Uterine smooth muscle cell (primary cell): ENCODE data around the gene CDX4. TPM values are rescaled to one million over a fixed set of nuclear protein-coding genes. Genes with fewer than 3 reads are reported as not detected.

ENCODE experiments used
- total RNA-seq: library from RNA; depleted of rRNA; stranded (reverse); fragments of >200 nt; gene quantifications from 2 replicates; pipeline ENCODE4 v1.2.3, GENCODE V29; 2014

The CDX4 gene, protein sequence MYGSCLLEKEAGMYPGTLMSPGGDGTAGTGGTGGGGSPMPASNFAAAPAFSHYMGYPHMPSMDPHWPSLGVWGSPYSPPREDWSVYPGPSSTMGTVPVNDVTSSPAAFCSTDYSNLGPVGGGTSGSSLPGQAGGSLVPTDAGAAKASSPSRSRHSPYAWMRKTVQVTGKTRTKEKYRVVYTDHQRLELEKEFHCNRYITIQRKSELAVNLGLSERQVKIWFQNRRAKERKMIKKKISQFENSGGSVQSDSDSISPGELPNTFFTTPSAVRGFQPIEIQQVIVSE
- not detected in 2 replicates for total RNA-seq

DNA sequence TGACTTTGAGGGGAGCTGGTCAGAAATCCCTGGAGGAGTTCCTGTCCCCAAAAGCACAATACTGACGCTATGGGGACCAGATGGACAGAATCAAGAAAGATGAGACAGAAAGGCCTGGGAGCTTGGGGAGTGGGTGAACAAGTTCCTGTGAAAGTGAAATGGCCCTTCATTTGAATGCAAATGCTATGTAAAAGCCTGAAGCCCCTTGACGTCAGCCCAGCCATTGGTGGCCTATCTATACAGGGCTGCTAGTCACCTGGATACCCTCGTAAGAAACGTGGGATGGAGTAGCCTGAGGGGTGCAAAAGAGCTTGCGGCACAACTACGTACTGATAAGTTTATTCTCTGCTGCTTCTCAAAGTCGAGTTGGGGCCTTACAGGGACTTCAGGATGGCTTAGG is at the start of gene CDX4:
TSS of gene CDX4 (plus strand) at position 223 of the 400 bp plus-strand sequence. CDS start 201 bp downstream, outside the sequence.

Other genes with a start within 250 kb of the CDX4 start
- gene NAP1L2, start 232.2 kb upstream of the CDX4 start, total RNA-seq: 3.9 and 7.5 TPM in 2 replicates
- gene CHIC1, start 116.1 kb downstream of the CDX4 start, total RNA-seq: 10.6 and 11.0 TPM in 2 replicates